Adipocyte (in vitro differentiated cells): ENCODE data around the gene TEX53.

ENCODE experiments used
- DNase-seq: peaks from one replicate; pipeline ENCODE4 v3.0.0-alpha.2; 2015; ENCODE audit warnings: low read depth
- H3K27me3 ChIP-seq: replicated peaks from 2 replicates; pipeline ENCODE4 v1.7.0; 2013; ENCODE audit warnings: mild to moderate bottlenecking, low read length, moderate library complexity; ENCODE audit not compliant: control insufficient read depth, insufficient read depth
- H3K36me3 ChIP-seq: 2 replicates; pipeline ENCODE4 v1.7.0; 2013; ENCODE audit warnings: low read length, mild to moderate bottlenecking, moderate library complexity; ENCODE audit not compliant: control insufficient read depth, insufficient read depth, severe bottlenecking
- H3K4me1 ChIP-seq: 2 replicates; pipeline ENCODE4 v1.7.0; 2013; ENCODE audit warnings: mild to moderate bottlenecking, low read length, moderate library complexity; ENCODE audit not compliant: control insufficient read depth, insufficient read depth
- H3K4me3 ChIP-seq: 2 replicates; pipeline ENCODE4 v1.7.0; 2013; ENCODE audit warnings: mild to moderate bottlenecking, low read length, moderate library complexity
- H3K9ac ChIP-seq: 2 replicates; pipeline ENCODE4 v1.7.0; 2013; ENCODE audit warnings: mild to moderate bottlenecking, low read length, moderate library complexity
- H3K9me3 ChIP-seq: 2 replicates; pipeline ENCODE4 v1.7.0; 2013; ENCODE audit warnings: mild to moderate bottlenecking, low read length, moderate library complexity; ENCODE audit not compliant: control insufficient read depth

The TEX53 gene

GRCh38 chr9:114657705-114658104 is at the start of gene TEX53:
TEX53 (minus strand) TSS chr9:114657805; CDS start chr9:114657774, 31 bp downstream.
- no peak within 1 kb of the TSS for H3K9ac ChIP-seq
- H3K9me3 ChIP-seq, result no peaks in the 10 kb centered on the region
- H3K27me3 ChIP-seq, result peaks cover 10% of the 10 kb centered on the region
- no peak for DNase-seq
- no peaks in the 10 kb centered on the region for H3K36me3 ChIP-seq
- H3K4me1 ChIP-seq, result peaks cover 18% of the 10 kb centered on the region
- no peak within 1 kb of the TSS for H3K4me3 ChIP-seq

- no peaks in the 10 kb centered on the region for H3K9me3 ChIP-seq
- DNase-seq, result no peak
- H3K27me3 ChIP-seq, result peaks cover 7% of the 10 kb centered on the region
- no peak overlapping the region for H3K9ac ChIP-seq
- H3K4me3 ChIP-seq, result no peak overlapping the region
- no peaks in the 10 kb centered on the region for H3K4me1 ChIP-seq
- no peaks in the 10 kb centered on the region for H3K36me3 ChIP-seq
Measured at GRCh38 chr9:114706711-114707110, 49.1 kb upstream of the TEX53 start.

GRCh38 chr9:114701988-114702387 is 44.4 kb upstream of the TEX53 start:
- Histone ChIP-seq H3K9me3 (peaks cover 3% of the 10 kb centered on the region), H3K9ac (no peak overlapping the region), H3K36me3 (no peaks in the 10 kb centered on the region), H3K4me3 (no peak overlapping the region), H3K4me1 (no peaks in the 10 kb centered on the region), H3K27me3 (no peaks in the 10 kb centered on the region)
- no peak for DNase-seq

GRCh38 chr9:114697951-114698351 is 40.3 kb upstream of the TEX53 start:
- H3K4me3 ChIP-seq, result no peak overlapping the region

GRCh38 chr9:114696814-114697544 is 39.4 kb upstream of the TEX53 start:
- Histone ChIP-seq H3K36me3 (no peaks in the 10 kb centered on the region), H3K27me3 (no peaks in the 10 kb centered on the region), H3K9ac (no peak overlapping the region), H3K4me3 (no peak overlapping the region), H3K9me3 (peaks cover 3% of the 10 kb centered on the region), H3K4me1 (peaks cover 5% of the 10 kb centered on the region)
- peak; percentile 38 for DNase-seq

More at GRCh38 chr9:114697951-114698351, 40.3 kb upstream of the TEX53 start:
- Histone ChIP-seq H3K9me3 (peaks cover 3% of the 10 kb centered on the region), H3K4me1 (no peaks in the 10 kb centered on the region), H3K9ac (no peak overlapping the region), H3K27me3 (no peaks in the 10 kb centered on the region), H3K36me3 (no peaks in the 10 kb centered on the region)
- no peak for DNase-seq

GRCh38 chr9:114695948-114696347 is 38.3 kb upstream of the TEX53 start:
- Histone ChIP-seq H3K27me3 (no peaks in the 10 kb centered on the region), H3K36me3 (no peaks in the 10 kb centered on the region), H3K4me3 (no peak overlapping the region), H3K4me1 (peaks cover 15% of the 10 kb centered on the region), H3K9me3 (peaks cover 3% of the 10 kb centered on the region), H3K9ac (no peak overlapping the region)
- no peak for DNase-seq

- Histone ChIP-seq H3K4me1 (peaks cover 21% of the 10 kb centered on the region), H3K36me3 (no peaks in the 10 kb centered on the region), H3K9ac (no peak overlapping the region), H3K27me3 (no peaks in the 10 kb centered on the region), H3K9me3 (peaks cover 1% of the 10 kb centered on the region), H3K4me3 (no peak overlapping the region)
- DNase-seq, result no peak
Measured at GRCh38 chr9:114694719-114695269, 37.2 kb upstream of the TEX53 start.

- Histone ChIP-seq H3K4me3 (no peak overlapping the region), H3K9ac (no peak overlapping the region), H3K27me3 (no peaks in the 10 kb centered on the region), H3K9me3 (no peaks in the 10 kb centered on the region), H3K36me3 (no peaks in the 10 kb centered on the region), H3K4me1 (peaks cover 21% of the 10 kb centered on the region)
- DNase-seq, result no peak
Measured at GRCh38 chr9:114694146-114694545, 36.5 kb upstream of the TEX53 start.

GRCh38 chr9:114693248-114693855 is 35.7 kb upstream of the TEX53 start:
- Histone ChIP-seq H3K9ac (no peak overlapping the region), H3K27me3 (no peaks in the 10 kb centered on the region), H3K4me3 (no peak overlapping the region), H3K9me3 (no peaks in the 10 kb centered on the region), H3K36me3 (no peaks in the 10 kb centered on the region), H3K4me1 (peaks cover 21% of the 10 kb centered on the region)
- DNase-seq, result no peak

GRCh38 chr9:114691956-114692295 is 34.3 kb upstream of the TEX53 start:
- DNase-seq, result no peak
- Histone ChIP-seq H3K4me1 (peaks cover 21% of the 10 kb centered on the region), H3K27me3 (no peaks in the 10 kb centered on the region), H3K9ac (no peak overlapping the region), H3K4me3 (no peak overlapping the region), H3K9me3 (no peaks in the 10 kb centered on the region), H3K36me3 (no peaks in the 10 kb centered on the region)

GRCh38 chr9:114691046-114691955 is 33.7 kb upstream of the TEX53 start:
- no peaks in the 10 kb centered on the region for H3K36me3 ChIP-seq
- peaks cover 21% of the 10 kb centered on the region for H3K4me1 ChIP-seq
- H3K9me3 ChIP-seq, result no peaks in the 10 kb centered on the region
- no peaks in the 10 kb centered on the region for H3K27me3 ChIP-seq
- no peak overlapping the region for H3K9ac ChIP-seq
- peak; percentile 89 for DNase-seq
- no peak overlapping the region for H3K4me3 ChIP-seq
